Right cardiac atrium (tissue), 5 donors: ENCODE measurements around the gene ASMTL. TPM values are rescaled to one million over a fixed set of nuclear protein-coding genes. Genes with fewer than 3 reads are reported as not detected.
"Not testable (repeated sequence)": the region's sequence is repeated elsewhere in the genome, so short reads cannot be mapped to it uniquely, and the experiment has no call there.

Source experiments
- ATAC-seq, 2 donors: fragments of 200-7000 bp; cut with Tn5 transposase; one replicate each; pipeline versions ENCODE4 v1.8.0 to v1.9.1; 2020; ENCODE audit warnings: moderate library complexity in 2 of 2, mild to moderate bottlenecking in 1 of 2
- DNase-seq, 3 donors: peaks; one replicate each; pipeline ENCODE4 v3.0.0-alpha.2; 2020
- H3K27ac ChIP-seq: one replicate; pipeline ENCODE4 v1.5.1; 2013; ENCODE audit warnings: mild to moderate bottlenecking, low read length, control low read depth, moderate library complexity
- H3K27me3 ChIP-seq: one replicate; pipeline ENCODE4 v1.6.1; 2013; ENCODE audit not compliant: control insufficient read depth, insufficient read depth
- H3K4me1 ChIP-seq: one replicate; pipeline ENCODE4 v1.6.1; 2013; ENCODE audit warnings: low read length; ENCODE audit not compliant: control insufficient read depth, insufficient read depth
- H3K4me3 ChIP-seq: one replicate; pipeline ENCODE4 v1.5.1; 2013; ENCODE audit warnings: low read length, control low read depth
- H3K9me3 ChIP-seq: one replicate; pipeline ENCODE4 v1.6.1; 2013; ENCODE audit warnings: low read length; ENCODE audit not compliant: control insufficient read depth
- WGBS: extraction: QIAGEN DNeasy Blood & Tissue Kit; methylation state at CpG from one replicate; pipeline ENCODE4 v1.1.7; 2013; 5-methylcytosine and 5-hydroxymethylcytosine counted together
- intact Hi-C, 4 donors: fragments of 100-400 bp; cut with DNase I; formaldehyde crosslinking; loops; one replicate each; pipeline versions ENCODE4 v1.11.0 to v1.14.0; 2022 to 2023
- long read RNA-seq, 4 donors: library from polyadenylated mRNA; unstranded; transcript quantifications; one replicate each; pipeline ENCODE4 v2.0.0, GENCODE V29; 2020 to 2021
- polyA plus RNA-seq: library from polyadenylated mRNA; stranded (reverse); fragments of 200-250 nt; gene quantifications from one replicate; pipeline ENCODE4 v1.2.3, GENCODE V29; 2013
- total RNA-seq, 4 donors: library from RNA; stranded (reverse); fragmentation: NEBNext Ultra II Directional; extraction: Animal tissue kit (Norgen Biotek cat#: 25700); gene quantifications; one replicate each; pipeline ENCODE4 v1.2.1, GENCODE V29; 2021
- donor health status: healthy with polysubstance abuse.
- donor health status: DM: no; HTN: yes; CAD: no.
- donor health status: DM: no; HTN: no; CAD: no.
- donor health status: DM: no; HTN: yes; CAD: no; lungs with severe emphysema.
- donor health status: DM: yes; HTN: yes; CAD: no.

The ASMTL gene, protein sequence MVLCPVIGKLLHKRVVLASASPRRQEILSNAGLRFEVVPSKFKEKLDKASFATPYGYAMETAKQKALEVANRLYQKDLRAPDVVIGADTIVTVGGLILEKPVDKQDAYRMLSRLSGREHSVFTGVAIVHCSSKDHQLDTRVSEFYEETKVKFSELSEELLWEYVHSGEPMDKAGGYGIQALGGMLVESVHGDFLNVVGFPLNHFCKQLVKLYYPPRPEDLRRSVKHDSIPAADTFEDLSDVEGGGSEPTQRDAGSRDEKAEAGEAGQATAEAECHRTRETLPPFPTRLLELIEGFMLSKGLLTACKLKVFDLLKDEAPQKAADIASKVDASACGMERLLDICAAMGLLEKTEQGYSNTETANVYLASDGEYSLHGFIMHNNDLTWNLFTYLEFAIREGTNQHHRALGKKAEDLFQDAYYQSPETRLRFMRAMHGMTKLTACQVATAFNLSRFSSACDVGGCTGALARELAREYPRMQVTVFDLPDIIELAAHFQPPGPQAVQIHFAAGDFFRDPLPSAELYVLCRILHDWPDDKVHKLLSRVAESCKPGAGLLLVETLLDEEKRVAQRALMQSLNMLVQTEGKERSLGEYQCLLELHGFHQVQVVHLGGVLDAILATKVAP
- total RNA-seq (10 to 100 TPM; 30.3 to 34.4 (median 34.1) TPM), polyA plus RNA-seq (27.7 TPM)
- long read RNA-seq, donor 1, transcript ASMTL-201 (13 exons, 2,027 nt) = major isoform, 166 of 194 reads
- long read RNA-seq, donor 1, partial matches to known transcripts = 15 of 194 reads
- long read RNA-seq, donor 1, other reads (novel, unspliced or antisense) = 11 of 194 reads
- long read RNA-seq, donor 2, transcript ASMTL-201 (13 exons, 2,027 nt) = major isoform, 67 of 81 reads
- long read RNA-seq, donor 2, partial matches to known transcripts = 6 of 81 reads
- long read RNA-seq, donor 2, other reads (novel, unspliced or antisense) = 6 of 81 reads
- long read RNA-seq, donor 3, transcript ASMTL-201 (13 exons, 2,027 nt) = major isoform, 439 of 480 reads
- long read RNA-seq, donor 3, partial matches to known transcripts = 12 of 480 reads
- long read RNA-seq, donor 3, other reads (novel, unspliced or antisense) = 20 of 480 reads
- long read RNA-seq, donor 4, transcript ASMTL-201 (13 exons, 2,027 nt) = major isoform, 70 of 85 reads
- long read RNA-seq, donor 4, partial matches to known transcripts = 6 of 85 reads
- long read RNA-seq, donor 4, other reads (novel, unspliced or antisense) = 8 of 85 reads

- peak within 1 kb of the TSS; percentile 88 for H3K27ac ChIP-seq
- H3K4me3 ChIP-seq = peak within 1 kb of the TSS; percentile 63
- H3K9me3 ChIP-seq = no peaks in the 10 kb centered on the region
- WGBS = under 1% methylated on average over 76 of the region's 76 CpGs
- H3K4me1 ChIP-seq = no peaks in the 10 kb centered on the region
- no peaks in the 10 kb centered on the region for H3K27me3 ChIP-seq
- intact Hi-C loops = loop anchor here in 1 of 4 donors (5.0 kb wide), 1 partner anchor 130 kb away; no protein-coding TSS in a partner anchor
- ATAC-seq = peak; percentile 94 to 95
- peak; percentile 100 for DNase-seq
Observed at GRCh38 chrX:1452516-1453394, at the start of gene ASMTL. ASMTL (minus strand) TSS chrX:1452909; CDS start chrX:1452840, 69 bp downstream.

DNA sequence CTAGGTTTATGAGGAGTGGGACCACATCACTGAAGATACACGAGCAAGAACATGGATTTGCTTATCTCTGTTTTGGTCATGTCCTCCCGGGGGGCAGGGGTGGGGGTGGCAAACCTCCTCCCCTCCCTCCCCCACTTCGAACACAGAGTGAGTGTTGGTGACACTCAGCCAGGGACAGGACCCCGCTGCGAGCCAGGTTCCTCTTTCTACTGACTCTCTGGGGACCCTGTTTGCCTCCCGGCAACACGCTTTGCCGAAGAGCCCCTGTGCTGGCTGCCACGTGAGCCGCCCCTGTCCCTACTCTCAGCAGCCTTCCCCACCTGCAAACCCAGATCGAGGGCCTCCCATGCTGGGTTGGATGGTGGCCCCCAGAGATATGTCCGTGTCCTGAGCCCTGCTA lies 49.5 kb upstream of the ASMTL start:
- Histone ChIP-seq H3K4me3 (no peak overlapping the region), H3K9me3 (no peaks in the 10 kb centered on the region), H3K27me3 (no peaks in the 10 kb centered on the region), H3K27ac (no peak overlapping the region), H3K4me1 (no peaks in the 10 kb centered on the region)
- WGBS = 53% methylated on average over 12 of the region's 12 CpGs
- intact Hi-C loops = no loop called here
- DNase-seq (no peak), ATAC-seq (no peak)

GRCh38 chrX:1500701-1501624 lies 48.3 kb upstream of the ASMTL start:
- ATAC-seq (peak; percentile 67 to 92), DNase-seq (no peak)
- Histone ChIP-seq H3K9me3 (no peaks in the 10 kb centered on the region), H3K27ac (peak overlapping the region; percentile 62), H3K4me3 (no peak overlapping the region), H3K27me3 (no peaks in the 10 kb centered on the region), H3K4me1 (no peaks in the 10 kb centered on the region)
- intact Hi-C loops = no loop called here
- 66% methylated on average over 23 of the region's 23 CpGs for WGBS

- no peaks in the 10 kb centered on the region for H3K4me1 ChIP-seq
- DNase-seq (no peak), ATAC-seq (no peak)
- H3K4me3 ChIP-seq = no peak overlapping the region
- no peak overlapping the region for H3K27ac ChIP-seq
- WGBS = 66% methylated on average over 12 of the region's 12 CpGs
- intact Hi-C loops = no loop called here
- no peaks in the 10 kb centered on the region for H3K9me3 ChIP-seq
- no peaks in the 10 kb centered on the region for H3K27me3 ChIP-seq
Observed at GRCh38 chrX:1496076-1496475, 43.4 kb upstream of the ASMTL start.

- ATAC-seq (peak; percentile 29 to 34), DNase-seq (no peak)
- Histone ChIP-seq H3K27me3 (no peaks in the 10 kb centered on the region), H3K4me1 (no peaks in the 10 kb centered on the region), H3K4me3 (no peak overlapping the region), H3K27ac (peak overlapping the region; percentile 53), H3K9me3 (no peaks in the 10 kb centered on the region)
- intact Hi-C loops = no loop called here
- WGBS = 17% methylated on average over 15 of the region's 15 CpGs
Observed at GRCh38 chrX:1493877-1494510, 41.3 kb upstream of the ASMTL start.

GRCh38 chrX:1493412-1493811 lies 40.7 kb upstream of the ASMTL start:
- Histone ChIP-seq H3K27ac (peak overlapping the region; percentile 16), H3K27me3 (no peaks in the 10 kb centered on the region), H3K9me3 (no peaks in the 10 kb centered on the region), H3K4me3 (no peak overlapping the region), H3K4me1 (no peaks in the 10 kb centered on the region)
- intact Hi-C loops = no loop called here
- WGBS = 28% methylated on average over 16 of the region's 16 CpGs
- DNase-seq = no peak
- no peak for ATAC-seq

- DNase-seq (no peak), ATAC-seq (no peak)
- intact Hi-C loops = no loop called here
- H3K27ac ChIP-seq = no peak overlapping the region
- H3K27me3 ChIP-seq = no peaks in the 10 kb centered on the region
- H3K4me3 ChIP-seq = no peak overlapping the region
- H3K4me1 ChIP-seq = no peaks in the 10 kb centered on the region
- 90% methylated on average over 9 of the region's 9 CpGs for WGBS
- no peaks in the 10 kb centered on the region for H3K9me3 ChIP-seq
Observed at GRCh38 chrX:1492421-1493012, 39.8 kb upstream of the ASMTL start.

- ATAC-seq = no peak
Observed at GRCh38 chrX:1491851-1492349, 39.2 kb upstream of the ASMTL start.

GRCh38 chrX:1491248-1491647 lies 38.5 kb upstream of the ASMTL start:
- H3K27ac ChIP-seq, H3K27me3 ChIP-seq, DNase-seq, ATAC-seq, H3K9me3 ChIP-seq, H3K4me3 ChIP-seq, intact Hi-C loops, H3K4me1 ChIP-seq: not testable (repeated sequence)
- WGBS = 97% methylated on average over 4 of the region's 4 CpGs

More at GRCh38 chrX:1491851-1492349, 39.2 kb upstream of the ASMTL start:
- intact Hi-C loops = no loop called here
- H3K4me3 ChIP-seq = no peak overlapping the region
- H3K9me3 ChIP-seq = no peaks in the 10 kb centered on the region
- 86% methylated on average over 6 of the region's 6 CpGs for WGBS
- no peak for DNase-seq
- H3K4me1 ChIP-seq = no peaks in the 10 kb centered on the region
- no peak overlapping the region for H3K27ac ChIP-seq
- H3K27me3 ChIP-seq = no peaks in the 10 kb centered on the region
